ENCODE results near the gene ANGPTL8.

GRCh38 chr19:11251217-11251616 is 11.8 kb downstream of the ANGPTL8 start:
- TF ChIP-seq TAF1 (IDR thresholded peaks at IDR 0.05; ENCODE audit: low read depth, low read length) (no peak), POLR2A (IDR thresholded peaks at IDR 0.05; ENCODE audit: low read depth, low read length) (no peak), PAX5 (IDR thresholded peaks at IDR 0.05; ENCODE audit: insufficient read depth, low read length, severe bottlenecking) (no peak)

All from GM12891 (cell line).